K562 (cell line): ENCODE results near the gene TOM1L2. TPM values are rescaled to one million over a fixed set of nuclear protein-coding genes. Genes with fewer than 3 reads are reported as not detected.

Source experiments
- ATAC-seq: fragments of 200-7000 bp; cut with Tn5 transposase; 3 replicates; pipeline ENCODE4 v1.9.1; 2020; ENCODE audit warnings: moderate library complexity
- BruUV-seq: library from RNA; stranded (reverse); fragments of 400-500 nt; replicated peaks from 2 replicates; lab custom pipeline; 2021; lab: Mats Ljungman, UMichigan
- CTCF ChIA-PET: fragments of 300-600 bp; formaldehyde crosslinking; extraction: SDS; loops from one replicate; lab custom pipeline; 2021; ENCODE audit warnings: low intra/inter-chr PET ratio; lab: Yijun Ruan, JAX
- POLR2A ChIA-PET: fragments of 300-600, 350-650 bp; sonication (Branson Sonifier 250); formaldehyde crosslinking; extraction: SDS; loops from one replicate; lab custom pipeline; 2021; ENCODE audit warnings: antibody characterized with exemption, inconsistent platforms; lab: Yijun Ruan, JAX
- DNase-seq, 4 experiments: peaks; one replicate each; pipeline versions ENCODE4 v3.0.0 to v3.0.0-alpha.2; 2011 to 2018; ENCODE audit warnings: low spot score in 3 of 4, mixed read lengths in 3 of 4; ENCODE audit errors: extremely low read depth in 1 of 4
- FAIRE-seq: peaks from 2 replicates; lab custom pipeline; 2011; peaks lifted over from hg19 to GRCh38; lab: Jason Lieb, UNC
- H2AFZ ChIP-seq: 2 replicates; pipeline ENCODE4 v1.6.0; 2011; ENCODE audit warnings: low read depth, low read length, control low read depth, inconsistent platforms
- H3K27ac ChIP-seq: fragments of 200-600 bp; 3 replicates; pipeline ENCODE4 v1.8.0; 2011; ENCODE audit warnings: low read depth, mild to moderate bottlenecking, control low read depth, inconsistent platforms, low read length, moderate library complexity, mixed read lengths; ENCODE audit errors: extremely low read depth
- H3K27me3 ChIP-seq, 2 experiments: fragments of 300-600 bp in 1 of 2; 2 replicates in 1 of 2; 3 replicates in 1 of 2; pipeline versions ENCODE4 v1.6.0 to v1.8.0; 2011; ENCODE audit warnings: inconsistent platforms in 2 of 2, low read length in 2 of 2, mild to moderate bottlenecking in 1 of 2, mixed read lengths in 1 of 2, moderate library complexity in 1 of 2; ENCODE audit not compliant: control insufficient read depth in 2 of 2, insufficient read depth in 2 of 2
- H3K36me3 ChIP-seq: fragments of 300-600 bp; 3 replicates; pipeline ENCODE4 v1.8.0; 2011; ENCODE audit warnings: mild to moderate bottlenecking, low read length, inconsistent platforms; ENCODE audit not compliant: control insufficient read depth, insufficient read depth
- H3K4me1 ChIP-seq, 2 experiments: fragments of 200-600 bp in 1 of 2; replicated peaks in 1 of 2; 2 replicates in 1 of 2; 3 replicates in 1 of 2; pipeline versions ENCODE4 v1.5.1 to v1.8.0; 2011; ENCODE audit warnings: inconsistent platforms in 2 of 2, low read length in 2 of 2, mild to moderate bottlenecking in 1 of 2, mixed read lengths in 1 of 2, moderate library complexity in 1 of 2; ENCODE audit not compliant: control insufficient read depth in 2 of 2, insufficient read depth in 2 of 2
- H3K4me2 ChIP-seq: 2 replicates; pipeline ENCODE4 v1.6.1; 2011; ENCODE audit warnings: low read length, control low read depth, inconsistent platforms, mixed read lengths; ENCODE audit not compliant: insufficient read depth
- H3K4me3 ChIP-seq: fragments of 200-600 bp; sonication (generic), shearing (Covaris generic); 2 replicates; pipeline ENCODE4 v1.5.1; 2016; ENCODE audit warnings: control low read depth, inconsistent platforms
- H3K79me2 ChIP-seq: fragments of 200-600 bp; 3 replicates; pipeline ENCODE4 v1.8.0; 2011; ENCODE audit warnings: low read length, inconsistent platforms; ENCODE audit not compliant: control insufficient read depth, insufficient read depth
- H3K9ac ChIP-seq, 2 experiments: 2 replicates each; pipeline versions ENCODE4 v1.6.0 to v1.6.1; 2011; ENCODE audit warnings: low read depth in 2 of 2, low read length in 2 of 2, control low read depth in 1 of 2, inconsistent platforms in 1 of 2, mild to moderate bottlenecking in 1 of 2, mixed read lengths in 1 of 2; ENCODE audit not compliant: insufficient read depth in 1 of 2
- H3K9me1 ChIP-seq: one replicate; pipeline ENCODE4 v1.6.0; 2011; ENCODE audit warnings: inconsistent platforms, mild to moderate bottlenecking, low read length, moderate library complexity; ENCODE audit not compliant: control insufficient read depth, insufficient read depth
- H3K9me3 ChIP-seq: replicated peaks from 2 replicates; pipeline ENCODE4 v1.5.1; 2011; ENCODE audit warnings: low read depth, low read length, inconsistent platforms; ENCODE audit not compliant: control insufficient read depth, insufficient read depth
- H4K20me1 ChIP-seq: replicated peaks from 2 replicates; pipeline ENCODE4 v1.6.1; 2011; ENCODE audit warnings: low read length, inconsistent platforms, mixed read lengths; ENCODE audit not compliant: control insufficient read depth, insufficient read depth
- ARID1B ChIP-seq: fragments of 450-650 bp; IDR thresholded peaks from 2 replicates; pipeline ENCODE4 v1.6.1; 2016; ENCODE audit warnings: antibody characterized with exemption, mild to moderate bottlenecking, inconsistent platforms
- DDX20 ChIP-seq: fragments of 450-650 bp; IDR thresholded peaks from 2 replicates; pipeline ENCODE4 v1.6.1; 2016; ENCODE audit warnings: missing genetic modification characterization, low read depth, mild to moderate bottlenecking, missing compliant biosample characterization, moderate library complexity
- FOXO4 ChIP-seq: fragments of 450-650 bp; formaldehyde crosslinking; IDR thresholded peaks from 2 replicates; pipeline ENCODE4 v1.4.0; 2020; ENCODE audit warnings: mild to moderate bottlenecking, moderate library complexity
- KLF10 ChIP-seq: fragments of 250-450 bp; sonication (Bioruptor Pico); IDR thresholded peaks from 2 replicates; pipeline ENCODE4 v1.6.1; 2021; ENCODE audit warnings: matching md5 sums
- MAZ ChIP-seq, 2 experiments: fragments of 450-650 bp in 1 of 2; sonication (generic) in 1 of 2; formaldehyde crosslinking; IDR thresholded peaks in 1 of 2; conservative IDR thresholded peaks in 1 of 2; 2 replicates each; pipeline versions ENCODE4 v1.4.0 to v1.5.0; 2020; ENCODE audit warnings: mild to moderate bottlenecking in 1 of 2, missing genetic modification reagents in 1 of 2
- MEF2A ChIP-seq: IDR thresholded peaks from 2 replicates; pipeline ENCODE4 v1.6.1; 2011; ENCODE audit warnings: low read depth, mild to moderate bottlenecking, low read length, moderate library complexity; ENCODE audit not compliant: control insufficient read depth
- MEIS2 ChIP-seq: fragments of 450-650 bp; IDR thresholded peaks from 2 replicates; pipeline ENCODE4 v1.6.1; 2014; ENCODE audit warnings: mild to moderate bottlenecking; ENCODE audit not compliant: partially characterized antibody
- MXD1 ChIP-seq: fragments of 250-450 bp; sonication (Bioruptor Pico); IDR thresholded peaks from 2 replicates; pipeline ENCODE4 v1.8.0; 2021; ENCODE audit warnings: borderline replicate concordance, mild to moderate bottlenecking, moderate library complexity; ENCODE audit not compliant: poor library complexity, severe bottlenecking
- NCOA1 ChIP-seq: fragments of 450-650 bp; IDR thresholded peaks from 2 replicates; pipeline ENCODE4 v1.6.1; 2016; ENCODE audit warnings: low read depth
- NELFE ChIP-seq: IDR thresholded peaks from 2 replicates; pipeline ENCODE4 v1.6.1; 2011; ENCODE audit warnings: mild to moderate bottlenecking; ENCODE audit not compliant: insufficient read depth, insufficient read length
- POLR2AphosphoS5 ChIP-seq: IDR thresholded peaks from 2 replicates; pipeline ENCODE4 v1.6.1; 2011; ENCODE audit warnings: mild to moderate bottlenecking, low read depth, low read length, moderate library complexity; ENCODE audit not compliant: control insufficient read depth, insufficient read depth
- POU5F1 ChIP-seq: fragments of 150-350 bp; IDR thresholded peaks from 2 replicates; pipeline ENCODE4 v1.6.1; 2014; ENCODE audit warnings: borderline replicate concordance, low read length, low read depth, mild to moderate bottlenecking; ENCODE audit not compliant: partially characterized antibody
- RNF219 ChIP-seq: fragments of 250-450 bp; sonication (Bioruptor Pico); IDR thresholded peaks from 2 replicates; pipeline ENCODE4 v1.5.0; 2022; ENCODE audit warnings: mild to moderate bottlenecking
- SAFB2 ChIP-seq: fragments of 200-400 bp; formaldehyde crosslinking; IDR thresholded peaks from 2 replicates; pipeline ENCODE4 v1.6.1; 2018; ENCODE audit warnings: borderline replicate concordance, low read length, low read depth, moderate library complexity; ENCODE audit not compliant: severe bottlenecking
- TBL1XR1 ChIP-seq, 2 experiments: IDR thresholded peaks; 2 replicates each; pipeline ENCODE4 v1.6.1; 2012; ENCODE audit warnings: improper control_type of control experiment in 2 of 2, low read length in 2 of 2, mild to moderate bottlenecking in 1 of 2
- ZKSCAN1 ChIP-seq: fragments of 150-350 bp; IDR thresholded peaks from 2 replicates; pipeline ENCODE4 v1.6.1; 2016; ENCODE audit warnings: low read depth, low read length
- WGBS: fragments of 100-300 bp; shearing (Covaris generic); methylation state at CpG from one replicate; pipeline ENCODE4 v1.1.6; 2016; ENCODE audit warnings: low coverage, mixed read lengths; ENCODE audit not compliant: insufficient coverage; ENCODE audit errors: missing lambda C conversion rate; 5-methylcytosine and 5-hydroxymethylcytosine counted together
- in situ Hi-C: fragments of 300-500 bp; cut with MboI; formaldehyde crosslinking; loops from 4 replicates; pipeline ENCODE4 v1.15.0; 2018; ENCODE audit warnings: inconsistent platforms, mixed read lengths
- intact Hi-C: fragments of 100-400 bp; cut with micrococcal nuclease; formaldehyde crosslinking; loops from 2 replicates; pipeline ENCODE4 v1.14.2; 2022
- polyA plus RNA-seq, 8 experiments: library from polyadenylated mRNA; depleted of rRNA in 4 of 8; stranded (reverse) in 5 of 8; unstranded in 3 of 8; fragments of >200 nt; fragmentation: Nextera tagmentation in 2 of 8; fragmentation: Illumina TruSeq in 1 of 8; extraction: Ambion mirVana in 2 of 8; extraction: Trizol in 1 of 8; gene quantifications; 2 replicates each; pipeline versions ENCODE4 v1.2.1 to v1.2.3, GENCODE V29; 2011 to 2014; ENCODE audit warnings: inconsistent platforms in 1 of 8, missing spikeins in 1 of 8
- total RNA-seq, 7 experiments: library from RNA; depleted of rRNA in 6 of 7; stranded (reverse); fragments of >200 nt in 6 of 7; fragmentation: Illumina TruSeq in 2 of 7; extraction: Trizol in 2 of 7; gene quantifications; 2 replicates each; pipeline versions ENCODE4 v1.2.1 to v1.2.3, GENCODE V29; 2011 to 2021; ENCODE audit warnings: low replicate concordance in 1 of 7

Gene TOM1L2
- total and polyA plus RNA-seq, 9 of the 15 experiments (the other 6 are each of a cell fraction or from before 2014, with no cell fraction given) = 0.07 to 6.0 (median 2.5) TPM

- Histone ChIP-seq H3K36me3 (no peaks in the 10 kb centered on the region), H3K4me3 (no peak overlapping the region), H4K20me1 (no peaks in the 10 kb centered on the region), H2AFZ (no peak overlapping the region), H3K9ac (no peak overlapping the region), H3K27me3 (no peaks in the 10 kb centered on the region), H3K4me1 (peaks cover 0 to 3% of the 10 kb centered on the region in 2 experiments; a peak in 1 of 5 replicates), H3K4me2 (no peak overlapping the region), H3K27ac (no peak overlapping the region), H3K79me2 (no peaks in the 10 kb centered on the region), H3K9me1 (no peaks in the 10 kb centered on the region), H3K9me3 (no peaks in the 10 kb centered on the region)
- no TSS peak for BruUV-seq
- DNase-seq (no peak), ATAC-seq (no peak), FAIRE-seq (no peak)
- TF ChIP-seq POLR2AphosphoS5 (no peak), NELFE (no peak), MAZ (CRISPR knock-in tag; conservative IDR thresholded peaks at IDR 0.05 in 1 of 2, IDR thresholded peaks at IDR 0.05 in 1 of 2) (no peak), DDX20 (tag) (no peak), FOXO4 (CRISPR knock-in tag) (no peak), SAFB2 (no peak), MEIS2 (no peak), ZKSCAN1 (no peak), ARID1B (no peak), RNF219 (CRISPR knock-in tag) (no peak), POU5F1 (no peak), TBL1XR1 (IDR thresholded peaks at IDR 0.05; ENCODE audit: low read length in 2 of 2) (no peak), NCOA1 (no peak), MEF2A (no peak), KLF10 (CRISPR knock-in tag) (no peak), MXD1 (CRISPR knock-in tag) (no peak)
- POLR2A ChIA-PET = no interaction called here
- in situ Hi-C loops (no loop called here), intact Hi-C loops (no loop called here)
- CTCF ChIA-PET = no interaction called here
- WGBS = 17% methylated on average over 3 of the region's 3 CpGs
Observed at GRCh38 chr17:17871913-17872312, 100.3 kb downstream of the TOM1L2 start.
